Testis (tissue), 3 donors: Measurements from ENCODE around the gene GNG2. TPM values are rescaled to one million over a fixed set of nuclear protein-coding genes. Genes with fewer than 3 reads are reported as not detected.
A peak's percentile ranks its signal among the peaks of the same experiment; 100 is the strongest.

Experiments used
- DNase-seq: peaks from one replicate; pipeline ENCODE4 v3.0.0-alpha.2; 2019
- H3K27ac ChIP-seq, 2 donors: fragments of 200-600 bp; sonication (generic); one replicate each; pipeline ENCODE4 v1.5.1; 2019
- H3K27me3 ChIP-seq: fragments of 200-600 bp; sonication (generic); one replicate; pipeline ENCODE4 v1.5.1; 2019
- H3K36me3 ChIP-seq: fragments of 200-600 bp; sonication (generic); one replicate; pipeline ENCODE4 v1.5.1; 2017; ENCODE audit warnings: low read depth; ENCODE audit errors: missing control alignments
- H3K4me1 ChIP-seq: fragments of 200-600 bp; sonication (generic); one replicate; pipeline ENCODE4 v1.5.1; 2019
- H3K4me3 ChIP-seq, 2 donors: fragments of 200-600 bp; sonication (generic); one replicate each; pipeline ENCODE4 v1.5.1; 2017 to 2019
- H3K9me3 ChIP-seq: fragments of 200-600 bp; sonication (generic); one replicate; pipeline ENCODE4 v1.5.1; 2017
- POLR2A ChIP-seq: fragments of 450-650 bp; IDR thresholded peaks from one replicate; pipeline ENCODE4 v1.6.1; 2017; ENCODE audit warnings: antibody characterized with exemption, mild to moderate bottlenecking, moderate library complexity
- WGBS, 2 donors: methylation state at CpG; one replicate each; pipeline ENCODE4 v1.1.5; 2018; 5-methylcytosine and 5-hydroxymethylcytosine counted together
- intact Hi-C: fragments of 100-400 bp; cut with DNase I; formaldehyde crosslinking; loops from one replicate; pipeline ENCODE4 v1.15.1; 2023; ENCODE audit warnings: low total_unique reads
- polyA plus RNA-seq: library from polyadenylated mRNA; stranded (reverse); fragments of 350-450 nt; fragmentation: Illumina TruSeq; extraction: RNeasy Lipid Tissue Mini Kit (QIAGEN cat#74804); gene quantifications from one replicate; pipeline ENCODE4 v1.2.3, GENCODE V29; 2014; ENCODE audit warnings: low read depth, low replicate concordance; ENCODE audit not compliant: insufficient read depth
- total RNA-seq, 2 donors: library from RNA; depleted of rRNA; stranded (reverse); fragments of >200 nt; gene quantifications; one replicate each; pipeline ENCODE4 v1.2.3, GENCODE V29; 2016
- TF ChIP-seq, protein P1 (sequence below), 3 experiments: fragments of 450-650 bp in 2 of 3; fragments of 200-600 bp in 1 of 3; sonication (generic) in 1 of 3; IDR thresholded peaks; one replicate each; pipeline ENCODE4 v1.5.1; 2016 to 2019; ENCODE audit warnings: antibody characterized with exemption in 3 of 3, mild to moderate bottlenecking in 2 of 3, moderate library complexity in 1 of 3

The GNG2 gene
- total and polyA plus RNA-seq, 3 donors from 2014 or later: 248 to 312 (median 250) TPM

DNA sequence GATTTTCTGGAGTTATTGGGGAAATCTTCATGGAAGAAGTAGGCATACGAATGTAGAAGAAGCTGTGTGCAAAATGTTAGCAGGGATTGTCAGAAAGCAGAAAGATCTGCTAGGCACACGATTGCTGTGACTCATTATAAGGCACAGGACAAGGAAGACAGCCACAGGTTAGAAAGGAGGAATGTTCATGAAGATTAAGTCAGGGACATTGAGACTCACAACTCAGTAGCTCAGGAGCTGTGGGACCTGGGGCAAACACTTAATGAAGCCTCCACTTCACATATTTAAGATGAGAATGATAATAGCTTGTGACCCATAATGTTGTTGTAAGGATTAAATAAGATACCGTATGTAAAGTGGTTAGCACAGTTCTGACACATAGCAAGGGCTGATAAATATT is 102.3 kb downstream of the GNG2 start:
- H3K4me3 ChIP-seq: no peak overlapping the region
- no peaks in the 10 kb centered on the region for H3K36me3 ChIP-seq
- H3K4me1 ChIP-seq: peaks cover 6% of the 10 kb centered on the region
- H3K9me3 ChIP-seq: no peaks in the 10 kb centered on the region
- DNase-seq: no peak
- intact Hi-C loops: no loop called here
- WGBS, 2 donors: 30 to 38% methylated on average over 2 to 3 of the region's 3 CpGs
- TF ChIP-seq, protein P1, sequence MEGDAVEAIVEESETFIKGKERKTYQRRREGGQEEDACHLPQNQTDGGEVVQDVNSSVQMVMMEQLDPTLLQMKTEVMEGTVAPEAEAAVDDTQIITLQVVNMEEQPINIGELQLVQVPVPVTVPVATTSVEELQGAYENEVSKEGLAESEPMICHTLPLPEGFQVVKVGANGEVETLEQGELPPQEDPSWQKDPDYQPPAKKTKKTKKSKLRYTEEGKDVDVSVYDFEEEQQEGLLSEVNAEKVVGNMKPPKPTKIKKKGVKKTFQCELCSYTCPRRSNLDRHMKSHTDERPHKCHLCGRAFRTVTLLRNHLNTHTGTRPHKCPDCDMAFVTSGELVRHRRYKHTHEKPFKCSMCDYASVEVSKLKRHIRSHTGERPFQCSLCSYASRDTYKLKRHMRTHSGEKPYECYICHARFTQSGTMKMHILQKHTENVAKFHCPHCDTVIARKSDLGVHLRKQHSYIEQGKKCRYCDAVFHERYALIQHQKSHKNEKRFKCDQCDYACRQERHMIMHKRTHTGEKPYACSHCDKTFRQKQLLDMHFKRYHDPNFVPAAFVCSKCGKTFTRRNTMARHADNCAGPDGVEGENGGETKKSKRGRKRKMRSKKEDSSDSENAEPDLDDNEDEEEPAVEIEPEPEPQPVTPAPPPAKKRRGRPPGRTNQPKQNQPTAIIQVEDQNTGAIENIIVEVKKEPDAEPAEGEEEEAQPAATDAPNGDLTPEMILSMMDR (IDR thresholded peaks at IDR 0.05): no peak
- no peak for TF ChIP-seq POLR2A
- H3K27me3 ChIP-seq: no peaks in the 10 kb centered on the region
- H3K27ac ChIP-seq: peak overlapping the region in 1 of 2 donors; percentile 15

DNA sequence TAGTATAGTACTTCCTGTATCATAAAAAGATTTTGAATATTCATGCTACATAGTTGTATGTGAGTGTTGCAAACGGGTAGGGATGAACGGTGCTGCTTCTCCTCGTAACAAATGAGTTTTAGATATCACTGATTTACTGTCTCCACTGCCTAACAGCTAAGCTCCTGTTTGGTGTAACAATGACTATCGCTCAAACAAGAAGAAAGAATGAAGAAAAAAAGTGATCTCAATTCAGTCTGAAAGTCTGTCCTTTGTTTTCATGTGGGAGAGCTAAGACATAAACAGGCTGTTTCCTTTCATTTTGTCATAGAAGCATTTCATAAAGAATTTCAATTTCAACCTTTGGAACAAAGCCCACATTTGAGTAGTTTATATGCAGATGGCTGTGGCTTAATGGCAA is 102.9 kb downstream of the GNG2 start:
- H3K9me3 ChIP-seq: no peaks in the 10 kb centered on the region
- H3K4me3 ChIP-seq: no peak overlapping the region
- H3K27me3 ChIP-seq: no peaks in the 10 kb centered on the region
- intact Hi-C loops: no loop called here
- peak overlapping the region in 1 of 2 donors; percentile 55 for H3K27ac ChIP-seq
- H3K36me3 ChIP-seq: no peaks in the 10 kb centered on the region
- no peak for TF ChIP-seq POLR2A
- TF ChIP-seq, protein P1 (IDR thresholded peaks at IDR 0.05): no peak
- H3K4me1 ChIP-seq: peaks cover 6% of the 10 kb centered on the region
- WGBS, 2 donors: 24 to 41% methylated on average over 4 of the region's 4 CpGs
- DNase-seq: no peak

DNA sequence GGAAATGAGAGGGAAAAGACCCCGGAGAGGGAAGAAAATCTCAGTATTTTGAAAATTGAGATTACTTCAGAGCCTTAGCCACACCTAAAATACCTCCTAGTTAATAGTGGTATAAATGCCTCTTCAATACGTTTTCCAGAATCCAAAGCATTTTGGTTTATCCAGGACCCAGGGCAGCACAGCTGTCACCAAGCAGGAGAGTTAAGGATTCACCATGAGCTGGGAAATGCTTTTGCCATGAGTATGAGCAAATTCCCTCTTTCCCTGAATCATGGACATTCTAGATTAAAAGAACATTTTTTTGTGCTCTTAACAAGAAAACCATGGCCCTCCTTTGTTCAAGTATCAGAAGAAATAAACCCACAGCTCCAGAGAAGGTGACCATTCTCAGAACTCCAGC is 107.1 kb downstream of the GNG2 start:
- TF ChIP-seq, protein P1 (IDR thresholded peaks at IDR 0.05): no peak
- no peak for TF ChIP-seq POLR2A
- intact Hi-C loops: no loop called here
- H3K27ac ChIP-seq: no peak overlapping the region
- H3K4me3 ChIP-seq: no peak overlapping the region
- H3K4me1 ChIP-seq: peaks cover 6% of the 10 kb centered on the region
- H3K36me3 ChIP-seq: no peaks in the 10 kb centered on the region
- DNase-seq: no peak
- WGBS, 2 donors: 89 to 91% methylated on average over 2 of the region's 2 CpGs
- no peaks in the 10 kb centered on the region for H3K9me3 ChIP-seq
- no peaks in the 10 kb centered on the region for H3K27me3 ChIP-seq

DNA sequence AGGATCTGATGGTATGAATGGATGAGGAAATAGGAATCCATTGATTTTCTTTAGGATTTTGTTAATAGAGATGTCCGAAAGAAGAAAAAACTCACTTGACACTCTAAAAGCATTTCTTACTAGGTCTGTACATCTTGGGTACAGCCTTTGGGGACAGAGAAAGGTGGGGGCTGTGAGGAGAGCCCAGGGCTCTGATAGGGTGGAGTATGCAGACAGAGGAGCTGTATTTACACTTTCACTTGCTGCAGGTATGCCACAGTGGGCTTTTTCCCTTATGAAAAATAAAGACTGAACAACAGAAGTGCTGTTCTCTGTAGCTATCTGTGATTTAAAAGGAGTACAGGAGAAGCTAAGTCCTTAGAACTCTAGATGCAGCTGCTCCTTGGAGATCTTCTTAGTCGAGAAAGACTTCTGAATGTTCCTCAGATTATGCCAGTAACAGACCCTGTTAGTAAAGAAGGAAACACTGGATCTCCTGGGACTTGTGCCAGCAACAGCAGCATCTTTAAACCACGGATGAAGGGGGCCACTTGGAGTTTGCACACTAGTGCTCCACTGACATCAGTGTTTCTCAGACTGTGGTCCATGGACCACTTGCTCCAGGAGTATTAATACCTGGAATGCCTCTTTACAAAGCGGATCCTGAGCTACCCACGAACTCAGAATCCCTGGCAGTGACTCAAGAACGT is 109.6 kb downstream of the GNG2 start:
- TF ChIP-seq POLR2A: no peak
- TF ChIP-seq, protein P1 (IDR thresholded peaks at IDR 0.05): no peak
- intact Hi-C loops: no loop called here
- no peak overlapping the region for H3K27ac ChIP-seq
- H3K27me3 ChIP-seq: no peaks in the 10 kb centered on the region
- no peaks in the 10 kb centered on the region for H3K4me1 ChIP-seq
- 43 to 54% methylated on average over 6 of the region's 6 CpGs for whole genome bisulfite sequencing, 2 donors
- no peaks in the 10 kb centered on the region for H3K36me3 ChIP-seq
- DNase-seq: no peak
- no peak overlapping the region for H3K4me3 ChIP-seq
- no peaks in the 10 kb centered on the region for H3K9me3 ChIP-seq

DNA sequence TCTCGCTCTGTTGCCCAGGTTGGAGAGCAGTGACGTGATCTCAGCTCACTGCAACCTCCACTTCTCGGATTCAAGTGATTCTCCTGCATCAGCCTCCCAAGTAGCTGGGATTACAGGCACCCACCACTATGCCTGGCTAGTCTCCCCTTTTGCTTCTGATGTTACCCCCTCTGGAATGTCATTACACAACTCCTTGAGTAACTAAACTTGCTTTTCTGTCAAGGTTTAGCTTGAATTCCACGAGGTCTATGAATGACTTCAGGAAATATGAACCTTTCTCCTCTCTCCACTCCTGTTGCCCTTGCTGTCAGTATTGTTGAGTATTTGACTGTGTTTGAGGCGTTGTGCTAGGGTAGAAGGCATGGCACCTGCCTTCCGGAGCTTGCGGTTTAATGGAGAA is 112.2 kb downstream of the GNG2 start:
- no peak for TF ChIP-seq POLR2A
- Histone ChIP-seq H3K9me3 (no peaks in the 10 kb centered on the region), H3K36me3 (no peaks in the 10 kb centered on the region), H3K4me3 (no peak overlapping the region), H3K4me1 (peaks cover 10% of the 10 kb centered on the region), H3K27ac (no peak overlapping the region), H3K27me3 (no peaks in the 10 kb centered on the region)
- WGBS, 2 donors: 95 to 98% methylated on average over 7 of the region's 7 CpGs
- intact Hi-C loops: no loop called here
- DNase-seq: no peak
